GM13977 (cell line): ENCODE results near the gene KDM4C.

Source experiments
- DNase-seq: peaks from one replicate; pipeline ENCODE4 v3.0.0; 2012; ENCODE audit warnings: low spot score
- CTCF ChIP-seq: IDR thresholded peaks from 2 replicates; pipeline ENCODE4 v1.5.1; 2012; ENCODE audit warnings: mild to moderate bottlenecking, control low read depth; ENCODE audit not compliant: insufficient read depth; ENCODE audit errors: extremely low read depth, missing control alignments
- in situ Hi-C: fragments of 300-500 bp; cut with MboI; formaldehyde crosslinking; loops from one replicate; pipeline ENCODE4 v1.12.0; 2022; ENCODE audit warnings: low sequenced_read_pairs, low pct_unique_long_range_greater_than_20kb, mixed read lengths, inconsistent platforms; ENCODE audit not compliant: unreplicated experiment

Gene KDM4C

DNA sequence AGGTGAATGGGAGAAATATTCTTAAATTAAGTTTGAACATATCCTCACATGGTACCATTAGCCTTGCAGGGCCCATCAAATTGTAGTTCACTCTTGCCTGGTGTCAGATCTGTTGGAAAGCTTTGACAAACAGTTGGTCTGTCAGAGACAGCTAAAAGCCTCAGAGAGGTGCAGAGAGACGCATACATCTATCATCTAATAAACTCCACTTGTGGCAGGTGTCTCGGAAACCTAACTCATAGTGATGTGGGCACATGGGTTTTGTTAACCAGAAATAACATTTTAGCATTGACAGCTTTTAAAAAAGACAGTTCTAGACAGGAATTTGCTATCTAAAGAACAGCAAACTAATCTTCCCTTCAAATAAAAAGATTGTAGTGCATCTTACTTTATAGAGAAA is 315.9 kb downstream of the KDM4C start:
- in situ Hi-C loops, result loop anchor here (25.0 kb wide), 1 partner anchor 464 kb away; no protein-coding TSS in a partner anchor
- TF ChIP-seq CTCF, result no peak
- no peak for DNase-seq

DNA sequence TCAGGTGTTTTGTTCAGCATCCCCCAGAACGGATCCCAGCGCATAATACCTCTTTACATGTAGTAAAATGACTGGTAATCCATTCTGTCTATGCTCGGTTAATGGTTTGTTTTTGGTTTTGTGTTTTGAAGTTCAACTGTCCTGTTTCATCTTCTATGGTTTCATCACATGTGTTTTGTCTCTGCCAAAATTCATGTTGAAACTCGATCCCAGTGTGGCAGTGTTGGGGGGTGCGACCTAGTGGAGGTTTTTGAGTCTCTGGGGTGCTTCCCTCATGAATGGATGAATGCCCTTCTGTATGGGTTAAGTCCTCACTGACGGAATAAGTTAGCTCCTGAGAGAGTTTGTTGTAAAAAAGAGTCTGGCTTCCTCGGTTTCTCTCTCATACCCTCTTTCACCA is 317.4 kb downstream of the KDM4C start:
- in situ Hi-C loops, result no loop called here
- no peak for DNase-seq
- no peak for TF ChIP-seq CTCF

DNA sequence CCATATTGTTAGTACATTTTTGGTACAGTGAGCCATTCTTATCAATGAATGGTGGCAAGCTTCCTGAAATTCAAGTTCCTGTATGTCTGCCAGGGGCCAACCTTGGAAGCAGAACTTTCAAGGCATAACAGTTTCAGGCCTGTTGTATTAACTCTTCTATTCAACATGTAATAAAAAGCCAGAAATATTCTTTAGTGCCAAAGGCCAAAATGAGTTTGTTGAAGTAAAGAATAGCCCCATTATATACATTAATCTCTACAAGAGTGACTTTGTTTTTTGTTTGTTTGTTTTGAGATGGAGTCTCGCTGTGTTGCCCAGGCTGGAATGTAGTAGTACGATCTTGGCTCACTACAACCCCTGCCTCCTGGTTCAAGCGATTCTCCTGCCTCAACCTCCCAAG is 321.3 kb downstream of the KDM4C start:
- DNase-seq, result no peak
- no peak for TF ChIP-seq CTCF
- in situ Hi-C loops, result no loop called here

GRCh38 chr9:7081065-7081600 is 323.4 kb downstream of the KDM4C start:
- TF ChIP-seq CTCF, result no peak
- no peak for DNase-seq
- in situ Hi-C loops, result no loop called here

DNA sequence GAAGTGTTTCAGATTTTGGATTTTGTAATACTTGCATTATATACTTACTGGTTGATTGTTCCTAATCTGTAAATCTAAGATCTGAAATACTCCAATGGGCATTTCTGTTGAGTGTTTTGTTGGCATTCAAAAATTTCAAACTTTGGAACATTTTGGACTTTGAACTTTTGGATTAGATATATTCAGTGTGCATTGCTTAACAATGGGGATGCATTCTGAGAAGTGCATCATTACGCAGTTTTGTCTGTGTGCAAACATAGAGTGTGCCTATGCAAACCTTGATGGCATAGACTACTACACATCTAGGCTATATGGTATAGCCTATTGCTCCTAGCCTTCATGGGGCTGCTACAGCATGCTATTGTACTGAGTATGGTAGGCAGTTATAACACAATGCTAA is 325.4 kb downstream of the KDM4C start:
- no peak for DNase-seq
- TF ChIP-seq CTCF, result no peak
- in situ Hi-C loops, result no loop called here

- in situ Hi-C loops, result no loop called here
- DNase-seq, result no peak
Observed at GRCh38 chr9:7085357-7085756, 327.6 kb downstream of the KDM4C start.

More at GRCh38 chr9:7085357-7085756, 327.6 kb downstream of the KDM4C start:
- TF ChIP-seq CTCF, result no peak
